GM12878 (cell line): ENCODE measurements around the gene GTF3C1. TPM values are rescaled to one million over a fixed set of nuclear protein-coding genes. Genes with fewer than 3 reads are reported as not detected.

Experiments
- ATF2 ChIP-seq: IDR thresholded peaks from 2 replicates; pipeline ENCODE4 v1.6.1; 2012; ENCODE audit warnings: low read length, inconsistent platforms
- CBX5 ChIP-seq: sonication (generic); IDR thresholded peaks from 2 replicates; pipeline ENCODE4 v1.6.1; 2016; ENCODE audit warnings: low read depth, moderate library complexity, mild to moderate bottlenecking, inconsistent platforms
- EED ChIP-seq: sonication (generic); IDR thresholded peaks from 2 replicates; pipeline ENCODE4 v1.6.1; 2016; ENCODE audit warnings: antibody characterized with exemption, low read depth
- HCFC1 ChIP-seq: fragments of 150-350 bp; IDR thresholded peaks from 2 replicates; pipeline ENCODE4 v1.6.1; 2014; ENCODE audit warnings: low read length
- IRF5 ChIP-seq: fragments of 450-650 bp; IDR thresholded peaks from 2 replicates; pipeline ENCODE4 v1.6.1; 2017; ENCODE audit warnings: borderline replicate concordance
- JUNB ChIP-seq: IDR thresholded peaks from 2 replicates; pipeline ENCODE4 v1.6.1; 2016; ENCODE audit warnings: antibody characterized with exemption, mild to moderate bottlenecking
- JUND ChIP-seq: IDR thresholded peaks from 2 replicates; pipeline ENCODE4 v1.6.1; 2012; ENCODE audit warnings: low read depth, mild to moderate bottlenecking, low read length, improper control_type of control experiment, moderate library complexity
- KAT2A ChIP-seq: conservative IDR thresholded peaks from 2 replicates; pipeline ENCODE4 v1.6.1; 2011; ENCODE audit warnings: low read depth, low read length; ENCODE audit not compliant: control insufficient read depth
- MLLT1 ChIP-seq: fragments of 450-650 bp; IDR thresholded peaks from 2 replicates; pipeline ENCODE4 v1.6.1; 2016; ENCODE audit warnings: mild to moderate bottlenecking
- NFYA ChIP-seq: IDR thresholded peaks from 2 replicates; pipeline ENCODE4 v1.6.1; 2011; ENCODE audit warnings: low read depth, mild to moderate bottlenecking, low read length, improper control_type of control experiment, borderline replicate concordance
- PAX5 ChIP-seq: IDR thresholded peaks from 2 replicates; pipeline ENCODE4 v1.6.1; 2011; ENCODE audit warnings: low read depth, low read length, borderline replicate concordance
- PML ChIP-seq: IDR thresholded peaks from 2 replicates; pipeline ENCODE4 v1.6.1; 2012; ENCODE audit warnings: low read length, inconsistent platforms
- POU2F2 ChIP-seq: IDR thresholded peaks from 3 replicates; pipeline ENCODE4 v1.6.1; 2011; ENCODE audit warnings: low read depth, mild to moderate bottlenecking, low read length, borderline replicate concordance
- RAD51 ChIP-seq: fragments of 450-650 bp; IDR thresholded peaks from 2 replicates; pipeline ENCODE4 v1.6.1; 2016; ENCODE audit warnings: moderate library complexity, mild to moderate bottlenecking, inconsistent platforms
- SP1 ChIP-seq: IDR thresholded peaks from one replicate; pipeline ENCODE4 v1.6.1; 2011; ENCODE audit warnings: low read depth, low read length
- SUZ12 ChIP-seq: fragments of 200-600 bp; sonication (generic); IDR thresholded peaks from one replicate; pipeline ENCODE4 v1.6.1; 2018; ENCODE audit warnings: antibody characterized with exemption, mild to moderate bottlenecking; ENCODE audit not compliant: unreplicated experiment
- USF2 ChIP-seq: IDR thresholded peaks from 2 replicates; pipeline ENCODE4 v1.6.1; 2011; ENCODE audit warnings: low read depth, low read length, improper control_type of control experiment, borderline replicate concordance
- WRNIP1 ChIP-seq: IDR thresholded peaks from 2 replicates; pipeline ENCODE4 v1.6.1; 2011; ENCODE audit warnings: low read depth, low read length, improper control_type of control experiment, borderline replicate concordance
- ZBED1 ChIP-seq: IDR thresholded peaks from 2 replicates; pipeline ENCODE4 v1.6.1; 2016; ENCODE audit warnings: borderline replicate concordance
- ZNF592 ChIP-seq: fragments of 450-650 bp; IDR thresholded peaks from 2 replicates; pipeline ENCODE4 v1.6.1; 2017; ENCODE audit warnings: mild to moderate bottlenecking, moderate library complexity
- polyA plus RNA-seq, 11 experiments: library from polyadenylated mRNA; depleted of rRNA in 4 of 11; unstranded in 6 of 11; stranded (reverse) in 5 of 11; fragments of >200 nt; fragmentation: Nextera tagmentation in 4 of 11; fragmentation: Illumina TruSeq in 1 of 11; extraction: Ambion mirVana in 4 of 11; extraction: Trizol in 1 of 11; gene quantifications; 1 replicate in 1 of 11; 2 replicates in 10 of 11; pipeline versions ENCODE4 v1.2.1 to v1.2.3, GENCODE V29; 2011 to 2016; ENCODE audit warnings: inconsistent platforms in 2 of 11, missing spikeins in 2 of 11, low read depth in 1 of 11
- total RNA-seq, 4 experiments: library from RNA; depleted of rRNA in 3 of 4; stranded (reverse); fragments of >200 nt in 3 of 4; fragmentation: Illumina TruSeq in 1 of 4; extraction: Trizol in 1 of 4; gene quantifications; 2 replicates each; pipeline versions ENCODE4 v1.2.1 to v1.2.3, GENCODE V29; 2013 to 2021

GTF3C1 gene
- total and polyA plus RNA-seq, 10 of the 15 experiments (the other 5 are each of a cell fraction or from before 2014, with no cell fraction given), result 0.98 to 60.9 (median 34.3) TPM

GRCh38 chr16:27426423-27427408 lies 123.0 kb downstream of the GTF3C1 start (continued):
- peak; percentile 81 for TF ChIP-seq ATF2
- peak; percentile 50; the same call in 1 of the 2 replicates for TF ChIP-seq RAD51
- peak; percentile 45 for TF ChIP-seq SP1
- 0 out of 2 replicates have a peak, but pooled peaks have one; percentile 42 for TF ChIP-seq MLLT1
- peak; percentile 97 for TF ChIP-seq EED
- TF ChIP-seq CBX5, result peak; percentile 60; the same call in 1 of the 2 replicates
- TF ChIP-seq KAT2A, result no peak
- peak; percentile 85; the same call in 2 of the 3 replicates for TF ChIP-seq POU2F2
- peak; percentile 86; the same call in 1 of the 2 replicates for TF ChIP-seq ZBED1
- peak; percentile 42; the same call in 1 of the 2 replicates for TF ChIP-seq JUND
- peak; percentile 71 for TF ChIP-seq JUNB
- peak; percentile 99 for TF ChIP-seq PAX5
- TF ChIP-seq HCFC1, result no peak
- TF ChIP-seq NFYA, result no peak
- peak; percentile 25 for TF ChIP-seq PML
- TF ChIP-seq SUZ12, result no peak
- peak; percentile 41; the same call in 1 of the 2 replicates for TF ChIP-seq USF2
- TF ChIP-seq IRF5, result no peak
- no peak for TF ChIP-seq ZNF592
- TF ChIP-seq WRNIP1, result no peak
